Keratinocyte (primary cell): Measurements from ENCODE around the gene GTF3C2.

Experiments used
- EZH2 ChIP-seq: IDR thresholded peaks from one replicate; pipeline ENCODE4 v1.6.1; 2012; ENCODE audit warnings: inconsistent platforms, mild to moderate bottlenecking, low read length, moderate library complexity
- TF ChIP-seq, protein P1 (sequence below), 3 experiments: IDR thresholded peaks in 1 of 3; conservative IDR thresholded peaks in 1 of 3; optimal IDR thresholded peaks in 1 of 3; 2 replicates in 2 of 3; 3 replicates in 1 of 3; pipeline versions ENCODE3 to v1.5.1; 2011; ENCODE audit warnings: low read length in 3 of 3, mild to moderate bottlenecking in 3 of 3, moderate library complexity in 2 of 3, control low read depth in 1 of 3, inconsistent platforms in 1 of 3; ENCODE audit not compliant: insufficient read depth in 2 of 3; ENCODE audit errors: extremely low read depth in 1 of 3

DNA sequence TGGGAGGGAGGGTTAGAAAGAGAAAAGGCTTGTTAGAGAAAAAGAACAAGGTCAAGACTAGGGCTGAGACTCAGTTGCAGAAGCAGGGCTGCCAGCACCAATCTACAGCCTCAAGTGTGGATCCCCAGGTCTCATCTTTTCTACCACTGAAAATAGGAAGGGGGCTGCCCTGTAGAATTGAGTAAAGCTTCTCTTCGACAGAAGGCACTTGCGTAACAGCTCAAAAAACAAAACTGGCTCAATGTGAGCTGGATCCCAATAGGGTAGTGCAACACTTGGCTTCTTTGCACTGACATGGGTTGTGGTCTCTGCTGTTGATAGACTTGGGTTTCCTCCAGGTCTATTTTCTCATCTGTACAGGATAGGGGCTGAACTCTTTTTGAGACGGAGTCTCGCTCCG, 31.8 kb downstream of the GTF3C2 start:
- TF ChIP-seq, protein P1, sequence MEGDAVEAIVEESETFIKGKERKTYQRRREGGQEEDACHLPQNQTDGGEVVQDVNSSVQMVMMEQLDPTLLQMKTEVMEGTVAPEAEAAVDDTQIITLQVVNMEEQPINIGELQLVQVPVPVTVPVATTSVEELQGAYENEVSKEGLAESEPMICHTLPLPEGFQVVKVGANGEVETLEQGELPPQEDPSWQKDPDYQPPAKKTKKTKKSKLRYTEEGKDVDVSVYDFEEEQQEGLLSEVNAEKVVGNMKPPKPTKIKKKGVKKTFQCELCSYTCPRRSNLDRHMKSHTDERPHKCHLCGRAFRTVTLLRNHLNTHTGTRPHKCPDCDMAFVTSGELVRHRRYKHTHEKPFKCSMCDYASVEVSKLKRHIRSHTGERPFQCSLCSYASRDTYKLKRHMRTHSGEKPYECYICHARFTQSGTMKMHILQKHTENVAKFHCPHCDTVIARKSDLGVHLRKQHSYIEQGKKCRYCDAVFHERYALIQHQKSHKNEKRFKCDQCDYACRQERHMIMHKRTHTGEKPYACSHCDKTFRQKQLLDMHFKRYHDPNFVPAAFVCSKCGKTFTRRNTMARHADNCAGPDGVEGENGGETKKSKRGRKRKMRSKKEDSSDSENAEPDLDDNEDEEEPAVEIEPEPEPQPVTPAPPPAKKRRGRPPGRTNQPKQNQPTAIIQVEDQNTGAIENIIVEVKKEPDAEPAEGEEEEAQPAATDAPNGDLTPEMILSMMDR (optimal IDR thresholded peaks at IDR 0.05 in 1 of 3, IDR thresholded peaks at IDR 0.05 in 1 of 3, conservative IDR thresholded peaks at IDR 0.05 in 1 of 3; ENCODE audit: extremely low read depth in 1 of 3, insufficient read depth in 2 of 3, low read length in 3 of 3), result no peak
- TF ChIP-seq EZH2, result no peak
